Measurements from ENCODE around the gene ENG. TPM values are rescaled to one million over a fixed set of nuclear protein-coding genes. Genes with fewer than 3 reads are reported as not detected.
"Not testable (repeated sequence)": the region's sequence is repeated elsewhere in the genome, so short reads cannot be mapped to it uniquely, and the experiment has no call there.

Gene ENG
- total RNA-seq, 1 experiment from 2014 or later = 0.76 TPM

DNA sequence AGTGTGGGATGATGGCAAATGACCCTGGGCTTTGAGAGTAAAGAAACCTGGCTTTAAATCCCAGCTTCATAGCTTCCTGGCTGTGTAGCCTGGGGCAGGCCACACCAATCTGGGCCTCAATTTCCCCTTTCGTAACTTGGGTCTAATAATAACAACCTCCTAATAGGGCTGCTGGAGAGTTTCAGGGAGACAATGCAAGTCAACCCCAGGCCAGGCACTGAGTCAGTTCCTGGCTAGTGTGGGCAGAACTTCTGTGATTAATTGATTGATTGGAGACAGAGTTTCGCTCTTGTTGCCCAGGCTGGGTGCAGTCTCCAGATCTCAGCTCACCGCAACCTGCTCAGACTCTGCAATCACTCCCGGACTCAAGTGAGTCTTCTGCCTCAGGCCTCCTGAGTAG lies 72.7 kb downstream of the ENG start:
- H3K9ac ChIP-seq (ENCODE audit: low read length) = no peak overlapping the region
- no peak overlapping the region for H3K4me2 ChIP-seq (ENCODE audit: low read length)
- no peaks in the 10 kb centered on the region for H3K9me3 ChIP-seq (ENCODE audit: control insufficient read depth in 1 of 2, insufficient read depth in 1 of 2, low read depth in 1 of 2, low read length in 2 of 2)
- H3K27ac ChIP-seq (ENCODE audit: low read depth, low read length) = no peak overlapping the region
- H3K36me3 ChIP-seq (ENCODE audit: control insufficient read depth in 1 of 2, insufficient read depth in 2 of 2, low read length in 2 of 2) = no peaks in the 10 kb centered on the region
- no peaks in the 10 kb centered on the region for H3K27me3 ChIP-seq (ENCODE audit: insufficient read depth, low read length)
- H3K4me1 ChIP-seq (ENCODE audit: control insufficient read depth in 1 of 2, insufficient read depth in 2 of 2, low read length in 2 of 2) = peaks cover 5 to 6% of the 10 kb centered on the region in 2 experiments; a peak in 3 of 4 replicates
- DNase-seq (ENCODE audit: low read depth, low spot score) (no peak), ATAC-seq (no peak)
- intact Hi-C loops (cut with micrococcal nuclease) = no loop called here
- peaks cover 9% of the 10 kb centered on the region for H3K79me2 ChIP-seq (ENCODE audit: insufficient read depth, low read length)
- CTCF ChIA-PET = interaction anchor here (1.5 kb wide), 1 partner anchor 10 kb away, joined by 5 read pairs; no protein-coding TSS in a partner anchor
- H4K20me1 ChIP-seq (ENCODE audit: insufficient read depth) = peaks cover 2% of the 10 kb centered on the region; the same call in 1 of the 2 replicates
- H2AFZ ChIP-seq (ENCODE audit: low read depth, low read length, poor library complexity, severe bottlenecking) = no peak overlapping the region
- POLR2A ChIA-PET = no interaction called here
- no TSS peak for BruUV-seq (replicated peaks)
- RAD21 ChIA-PET (ENCODE audit: low non-redundant PET in 1 of 2, low total read pairs in 2 of 2, uncharacterized antibody in 2 of 2, unreplicated experiment in 2 of 2) = no interaction called here
- TF ChIP-seq JUND (IDR thresholded peaks at IDR 0.05) (no peak), CBX3 (IDR thresholded peaks at IDR 0.05; ENCODE audit: low read depth) (no peak), SP1 (IDR thresholded peaks at IDR 0.05; ENCODE audit: low read depth) (no peak), ELF1 (IDR thresholded peaks at IDR 0.05; ENCODE audit: borderline replicate concordance, low read depth) (no peak), ZNF274 (IDR thresholded peaks at IDR 0.05; ENCODE audit: low read depth, low read length) (no peak)
- TF ChIP-seq, protein P1, sequence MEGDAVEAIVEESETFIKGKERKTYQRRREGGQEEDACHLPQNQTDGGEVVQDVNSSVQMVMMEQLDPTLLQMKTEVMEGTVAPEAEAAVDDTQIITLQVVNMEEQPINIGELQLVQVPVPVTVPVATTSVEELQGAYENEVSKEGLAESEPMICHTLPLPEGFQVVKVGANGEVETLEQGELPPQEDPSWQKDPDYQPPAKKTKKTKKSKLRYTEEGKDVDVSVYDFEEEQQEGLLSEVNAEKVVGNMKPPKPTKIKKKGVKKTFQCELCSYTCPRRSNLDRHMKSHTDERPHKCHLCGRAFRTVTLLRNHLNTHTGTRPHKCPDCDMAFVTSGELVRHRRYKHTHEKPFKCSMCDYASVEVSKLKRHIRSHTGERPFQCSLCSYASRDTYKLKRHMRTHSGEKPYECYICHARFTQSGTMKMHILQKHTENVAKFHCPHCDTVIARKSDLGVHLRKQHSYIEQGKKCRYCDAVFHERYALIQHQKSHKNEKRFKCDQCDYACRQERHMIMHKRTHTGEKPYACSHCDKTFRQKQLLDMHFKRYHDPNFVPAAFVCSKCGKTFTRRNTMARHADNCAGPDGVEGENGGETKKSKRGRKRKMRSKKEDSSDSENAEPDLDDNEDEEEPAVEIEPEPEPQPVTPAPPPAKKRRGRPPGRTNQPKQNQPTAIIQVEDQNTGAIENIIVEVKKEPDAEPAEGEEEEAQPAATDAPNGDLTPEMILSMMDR (IDR thresholded peaks at IDR 0.05 in 2 of 3, conservative IDR thresholded peaks at IDR 0.05 in 1 of 3; ENCODE audit: borderline replicate concordance in 1 of 3, insufficient read depth in 1 of 3, low read depth in 2 of 3, low read length in 2 of 3) = no peak
- H3K4me3 ChIP-seq (replicated peaks in 1 of 2; ENCODE audit: low read depth in 1 of 2, low read length in 2 of 2) = no peak overlapping the region
- H3K9me2 ChIP-seq (ENCODE audit: insufficient read depth) = no peaks in the 10 kb centered on the region

DNA sequence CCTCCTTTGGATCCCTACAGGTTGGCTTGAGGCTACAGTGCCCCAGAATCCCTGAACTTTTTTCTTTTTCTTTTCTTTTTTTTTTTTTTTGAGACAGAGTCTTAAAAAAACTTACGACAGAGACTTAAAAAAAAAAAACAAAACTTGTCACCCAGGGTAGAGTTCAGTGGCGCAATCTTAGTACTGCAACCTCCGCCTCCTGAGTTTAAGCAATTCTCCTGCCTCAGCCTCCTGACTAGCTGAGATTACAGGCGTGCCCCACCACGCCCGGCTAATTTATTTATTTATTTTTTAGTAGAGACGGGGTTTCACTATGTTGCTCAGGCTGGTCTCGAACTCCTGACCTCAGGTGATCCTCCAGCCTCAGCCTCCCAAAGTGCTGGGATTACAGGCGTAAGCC lies 73.5 kb downstream of the ENG start:
- H3K79me2 ChIP-seq (ENCODE audit: insufficient read depth, low read length); H3K9me3 ChIP-seq (ENCODE audit: control insufficient read depth in 1 of 2, insufficient read depth in 1 of 2, low read depth in 1 of 2, low read length in 2 of 2); DNase-seq (ENCODE audit: low read depth, low spot score); H3K4me2 ChIP-seq (ENCODE audit: low read length); H3K27ac ChIP-seq (ENCODE audit: low read depth, low read length); H3K36me3 ChIP-seq (ENCODE audit: control insufficient read depth in 1 of 2, insufficient read depth in 2 of 2, low read length in 2 of 2); ATAC-seq; H3K4me3 ChIP-seq (replicated peaks in 1 of 2; ENCODE audit: low read depth in 1 of 2, low read length in 2 of 2); H3K27me3 ChIP-seq (ENCODE audit: insufficient read depth, low read length); H3K4me1 ChIP-seq (ENCODE audit: control insufficient read depth in 1 of 2, insufficient read depth in 2 of 2, low read length in 2 of 2); intact Hi-C loops (cut with micrococcal nuclease); H3K9me2 ChIP-seq (ENCODE audit: insufficient read depth); H3K9ac ChIP-seq (ENCODE audit: low read length); H2AFZ ChIP-seq (ENCODE audit: low read depth, low read length, poor library complexity, severe bottlenecking); BruUV-seq (replicated peaks); H4K20me1 ChIP-seq (ENCODE audit: insufficient read depth); RAD21 ChIA-PET (ENCODE audit: low non-redundant PET in 1 of 2, low total read pairs in 2 of 2, uncharacterized antibody in 2 of 2, unreplicated experiment in 2 of 2): not testable (repeated sequence)
- ChIA-PET CTCF (interaction anchor here (1.1 kb wide), 1 partner anchor 46 kb away, joined by 4 read pairs; the partner anchor contains the start of gene TOR2A), POLR2A (interaction anchor here (0.8 kb wide), 1 partner anchor 40 kb away, joined by 4 read pairs; no protein-coding TSS in a partner anchor)
